GM23248 (cell line): ENCODE measurements around the gene PRDM7. TPM values are rescaled to one million over a fixed set of nuclear protein-coding genes. Genes with fewer than 3 reads are reported as not detected.

Experiments
- DNase-seq: peaks from one replicate; pipeline ENCODE4 v3.0.0-alpha.2; 2015
- H2AFZ ChIP-seq: fragments of 200-600 bp; sonication (generic); 2 replicates; pipeline ENCODE4 v1.6.1; 2016; ENCODE audit warnings: antibody characterized with exemption
- H3F3A ChIP-seq: fragments of 200-600 bp; sonication (generic); 2 replicates; pipeline ENCODE4 v1.6.1; 2016; ENCODE audit warnings: mild to moderate bottlenecking, antibody characterized with exemption, mixed run types; ENCODE audit not compliant: insufficient read depth
- H3K27ac ChIP-seq: fragments of 200-600 bp; sonication (generic); 2 replicates; pipeline ENCODE4 v1.5.1; 2016; ENCODE audit warnings: mild to moderate bottlenecking
- H3K27me3 ChIP-seq: fragments of 200-600 bp; sonication (generic); replicated peaks from 2 replicates; pipeline ENCODE4 v1.6.1; 2016; ENCODE audit warnings: mild to moderate bottlenecking; ENCODE audit not compliant: insufficient read depth
- H3K36me3 ChIP-seq: fragments of 200-600 bp; sonication (generic); 2 replicates; pipeline ENCODE4 v1.6.1; 2016; ENCODE audit warnings: low read depth, mild to moderate bottlenecking
- H3K4me1 ChIP-seq: fragments of 200-600 bp; sonication (generic); 2 replicates; pipeline ENCODE4 v1.6.1; 2016; ENCODE audit warnings: mild to moderate bottlenecking; ENCODE audit not compliant: insufficient read depth
- H3K4me2 ChIP-seq: fragments of 200-600 bp; sonication (generic); one replicate; pipeline ENCODE4 v1.6.1; 2016; ENCODE audit warnings: mild to moderate bottlenecking; ENCODE audit not compliant: unreplicated experiment
- H3K4me3 ChIP-seq: fragments of 200-600 bp; sonication (generic); 2 replicates; pipeline ENCODE4 v1.5.1; 2016; ENCODE audit warnings: mild to moderate bottlenecking
- H3K79me2 ChIP-seq: fragments of 200-600 bp; sonication (generic); 2 replicates; pipeline ENCODE4 v1.6.1; 2016; ENCODE audit warnings: mild to moderate bottlenecking; ENCODE audit not compliant: insufficient read depth
- H3K9ac ChIP-seq: fragments of 200-600 bp; sonication (generic); 2 replicates; pipeline ENCODE4 v1.6.1; 2016; ENCODE audit warnings: mild to moderate bottlenecking
- H3K9me2 ChIP-seq: fragments of 200-600 bp; sonication (generic); 2 replicates; pipeline ENCODE4 v1.6.1; 2016; ENCODE audit warnings: mixed run types, mild to moderate bottlenecking, moderate library complexity; ENCODE audit not compliant: insufficient read depth
- H3K9me3 ChIP-seq: fragments of 200-600 bp; sonication (generic); one replicate; pipeline ENCODE4 v1.6.1; 2017; ENCODE audit warnings: low read depth
- H4K20me1 ChIP-seq: fragments of 200-600 bp; sonication (generic); 2 replicates; pipeline ENCODE4 v1.6.0; 2016; ENCODE audit not compliant: insufficient read depth
- EZH2 ChIP-seq: fragments of 200-600 bp; sonication (generic); IDR thresholded peaks from 2 replicates; pipeline ENCODE4 v1.6.1; 2018; ENCODE audit warnings: antibody characterized with exemption, mild to moderate bottlenecking; ENCODE audit not compliant: insufficient read depth, poor library complexity, severe bottlenecking
- EZH2phosphoT487 ChIP-seq: fragments of 200-600 bp; sonication (generic); IDR thresholded peaks from 2 replicates; pipeline ENCODE4 v1.6.1; 2018; ENCODE audit warnings: antibody characterized with exemption, moderate library complexity, mild to moderate bottlenecking, low read depth; ENCODE audit not compliant: insufficient read depth
- WGBS, 2 experiments: methylation state at CpG; one replicate each; pipeline ENCODE4 v1.1.6; 2015 to 2017; ENCODE audit warnings: low lambda C conversion rate in 2 of 2, low coverage in 1 of 2; ENCODE audit errors: missing lambda C conversion rate in 2 of 2; 5-methylcytosine and 5-hydroxymethylcytosine counted together
- in situ Hi-C: fragments of 300-500 bp; cut with MboI; formaldehyde crosslinking; loops from 2 replicates; pipeline ENCODE4 v1.15.0; 2020
- polyA plus RNA-seq: library from polyadenylated mRNA; unstranded; fragments of >200 nt; fragmentation: Nextera tagmentation; extraction: Ambion mirVana; gene quantifications from 2 replicates; pipeline ENCODE4 v1.2.1, GENCODE V29; 2016
- total RNA-seq: library from RNA; depleted of rRNA; stranded (reverse); fragments of >200 nt; shearing (Covaris generic); gene quantifications from 2 replicates; pipeline ENCODE4 v1.2.3, GENCODE V29; 2014

Gene PRDM7
- total and polyA plus RNA-seq, 2 experiments from 2014 or later, result not detected

- 77 to 78% methylated on average over 19 of the region's 19 CpGs for WGBS, 2 experiments
- Histone ChIP-seq H3K4me2 (no peak overlapping the region), H3K4me3 (no peak overlapping the region), H3F3A (no peaks in the 10 kb centered on the region; the same call in 1 of the 2 replicates), H3K9ac (no peak overlapping the region), H4K20me1 (no peaks in the 10 kb centered on the region), H2AFZ (no peak overlapping the region), H3K27ac (no peak overlapping the region), H3K79me2 (no peaks in the 10 kb centered on the region), H3K4me1 (0 out of 2 replicates have a peak, but pooled peaks cover 7% of the 10 kb centered on the region), H3K9me3 (no peaks in the 10 kb centered on the region), H3K9me2 (no peaks in the 10 kb centered on the region), H3K27me3 (no peaks in the 10 kb centered on the region), H3K36me3 (no peaks in the 10 kb centered on the region)
- in situ Hi-C loops, result no loop called here
- no peak for DNase-seq
- TF ChIP-seq EZH2 (no peak), EZH2phosphoT487 (no peak)
Observed at GRCh38 chr16:90042946-90043514, 34.1 kb downstream of the PRDM7 start.

GRCh38 chr16:90041896-90042473, 35.1 kb downstream of the PRDM7 start:
- Histone ChIP-seq H3K27me3 (no peaks in the 10 kb centered on the region), H3K36me3 (no peaks in the 10 kb centered on the region)
- in situ Hi-C loops, result no loop called here

GRCh38 chr16:90040152-90041023, 36.7 kb downstream of the PRDM7 start:
- H3K27me3 ChIP-seq, result no peaks in the 10 kb centered on the region
- H3K9me3 ChIP-seq, result no peaks in the 10 kb centered on the region
- H3K79me2 ChIP-seq, result no peaks in the 10 kb centered on the region
- H2AFZ ChIP-seq, result no peak overlapping the region
- H3K4me3 ChIP-seq, result no peak overlapping the region
- no peak for DNase-seq
- no peaks in the 10 kb centered on the region for H4K20me1 ChIP-seq
- no peaks in the 10 kb centered on the region for H3K9me2 ChIP-seq
- H3F3A ChIP-seq, result no peaks in the 10 kb centered on the region
- no peaks in the 10 kb centered on the region for H3K4me1 ChIP-seq
- H3K27ac ChIP-seq, result no peak overlapping the region
- no peaks in the 10 kb centered on the region; the same call in 1 of the 2 replicates for H3K36me3 ChIP-seq
- TF ChIP-seq EZH2phosphoT487, result no peak
- TF ChIP-seq EZH2, result no peak
- H3K9ac ChIP-seq, result no peak overlapping the region
- in situ Hi-C loops, result no loop called here
- H3K4me2 ChIP-seq, result no peak overlapping the region
- 91 to 92% methylated on average over 24 to 29 of the region's 29 CpGs for WGBS, 2 experiments

More at GRCh38 chr16:90041896-90042473, 35.1 kb downstream of the PRDM7 start:
- Histone ChIP-seq H3F3A (no peaks in the 10 kb centered on the region), H3K4me1 (0 out of 2 replicates have a peak, but pooled peaks cover 4% of the 10 kb centered on the region), H3K9me3 (no peaks in the 10 kb centered on the region), H4K20me1 (no peaks in the 10 kb centered on the region), H3K4me2 (no peak overlapping the region), H3K9me2 (no peaks in the 10 kb centered on the region), H2AFZ (no peak overlapping the region), H3K9ac (no peak overlapping the region), H3K4me3 (no peak overlapping the region), H3K79me2 (no peaks in the 10 kb centered on the region), H3K27ac (no peak overlapping the region)
- DNase-seq, result no peak
- TF ChIP-seq EZH2 (no peak), EZH2phosphoT487 (no peak)
- 80 to 83% methylated on average over 16 of the region's 16 CpGs for WGBS, 2 experiments

GRCh38 chr16:90037276-90037675, 39.9 kb downstream of the PRDM7 start:
- no peaks in the 10 kb centered on the region for H3K4me1 ChIP-seq
- no peaks in the 10 kb centered on the region for H3K9me2 ChIP-seq
- 84 to 88% methylated on average over 12 of the region's 12 CpGs for WGBS, 2 experiments
- H3K9me3 ChIP-seq, result no peaks in the 10 kb centered on the region
- no peaks in the 10 kb centered on the region for H3K79me2 ChIP-seq
- H3K27ac ChIP-seq, result no peak overlapping the region
- no peak overlapping the region for H2AFZ ChIP-seq
- H3K36me3 ChIP-seq, result no peaks in the 10 kb centered on the region; the same call in 1 of the 2 replicates
- DNase-seq, result no peak
- no peaks in the 10 kb centered on the region; the same call in 1 of the 2 replicates for H4K20me1 ChIP-seq
- no peak overlapping the region for H3K9ac ChIP-seq
- peaks cover 12% of the 10 kb centered on the region for H3F3A ChIP-seq
- no peak overlapping the region for H3K4me3 ChIP-seq
- H3K4me2 ChIP-seq, result no peak overlapping the region
- in situ Hi-C loops, result no loop called here
- H3K27me3 ChIP-seq, result no peaks in the 10 kb centered on the region
- TF ChIP-seq EZH2phosphoT487, result no peak
- no peak for TF ChIP-seq EZH2
